Mesendoderm (in vitro differentiated cells): ENCODE measurements around the gene IL17C.

ENCODE experiments used
- DNase-seq: peaks from one replicate; pipeline ENCODE4 v3.0.0; 2013
- H2AK5ac ChIP-seq: 2 replicates; pipeline ENCODE4 v1.6.1; 2013; ENCODE audit warnings: low read length, inconsistent platforms
- H2BK120ac ChIP-seq: 2 replicates; pipeline ENCODE4 v1.6.1; 2013; ENCODE audit warnings: low read depth, mild to moderate bottlenecking, low read length, moderate library complexity, mixed read lengths
- H2BK15ac ChIP-seq: replicated peaks from 2 replicates; pipeline ENCODE4 v1.6.1; 2013; ENCODE audit warnings: low read depth, mild to moderate bottlenecking, moderate library complexity
- H2BK5ac ChIP-seq: 2 replicates; pipeline ENCODE4 v1.6.1; 2013; ENCODE audit warnings: low read length, inconsistent platforms
- H3K18ac ChIP-seq: 2 replicates; pipeline ENCODE4 v1.6.1; 2013; ENCODE audit warnings: mild to moderate bottlenecking, low read length, mixed read lengths
- H3K23ac ChIP-seq: one replicate; pipeline ENCODE4 v1.6.1; 2013; ENCODE audit warnings: low read length
- H3K27ac ChIP-seq: 2 replicates; pipeline ENCODE4 v1.5.1; 2013; ENCODE audit warnings: low read depth, mild to moderate bottlenecking, inconsistent platforms, low read length, moderate library complexity
- H3K27me3 ChIP-seq: 2 replicates; pipeline ENCODE4 v1.6.1; 2013; ENCODE audit warnings: low read length, control low read depth, mild to moderate bottlenecking, inconsistent platforms; ENCODE audit not compliant: insufficient read depth, poor library complexity
- H3K36me3 ChIP-seq: 2 replicates; pipeline ENCODE4 v1.6.1; 2013; ENCODE audit warnings: low read length, inconsistent platforms; ENCODE audit not compliant: control insufficient read depth, insufficient read depth
- H3K4ac ChIP-seq: one replicate; pipeline ENCODE4 v1.6.1; 2013; ENCODE audit warnings: low read depth, mild to moderate bottlenecking, low read length, moderate library complexity
- H3K4me1 ChIP-seq: 2 replicates; pipeline ENCODE4 v1.6.1; 2013; ENCODE audit warnings: low read depth, low read length, inconsistent platforms; ENCODE audit not compliant: control insufficient read depth
- H3K4me2 ChIP-seq: 2 replicates; pipeline ENCODE4 v1.6.1; 2013; ENCODE audit warnings: low read length
- H3K4me3 ChIP-seq: 2 replicates; pipeline ENCODE4 v1.5.1; 2013; ENCODE audit warnings: mild to moderate bottlenecking, low read length
- H3K56ac ChIP-seq: one replicate; pipeline ENCODE4 v1.6.1; 2013; ENCODE audit warnings: low read length
- H3K79me1 ChIP-seq: 2 replicates; pipeline ENCODE4 v1.6.1; 2013; ENCODE audit warnings: low read length, inconsistent platforms
- H3K79me2 ChIP-seq: 2 replicates; pipeline ENCODE4 v1.6.1; 2013; ENCODE audit warnings: mild to moderate bottlenecking, low read length; ENCODE audit not compliant: control insufficient read depth, insufficient read depth
- H3K9ac ChIP-seq: 2 replicates; pipeline ENCODE4 v1.6.1; 2013; ENCODE audit warnings: low read length, inconsistent platforms
- H4K5ac ChIP-seq: one replicate; pipeline ENCODE4 v1.6.1; 2013; ENCODE audit warnings: low read length
- H4K8ac ChIP-seq: one replicate; pipeline ENCODE4 v1.6.1; 2013; ENCODE audit warnings: low read depth, mild to moderate bottlenecking, control low read depth, low read length, moderate library complexity
- WGBS: extraction: QIAGEN DNeasy Blood & Tissue Kit; methylation state at CpG from one replicate; pipeline ENCODE4 v1.1.7; 2013; ENCODE audit warnings: low lambda C conversion rate, missing lambda C conversion rate; ENCODE audit not compliant: insufficient coverage; ENCODE audit errors: extremely low coverage; 5-methylcytosine and 5-hydroxymethylcytosine counted together

The IL17C gene

GRCh38 chr16:88651276-88651988 lies 13.1 kb downstream of the IL17C start:
- H3K4ac ChIP-seq, result no peak overlapping the region
- H3K36me3 ChIP-seq, result peaks cover 2% of the 10 kb centered on the region
- H3K56ac ChIP-seq, result peak overlapping the region; percentile 59
- H3K4me1 ChIP-seq, result peaks cover 3% of the 10 kb centered on the region
- no CpG with 5 or more reads among the region's 24 CpGs for WGBS
- no peak overlapping the region for H2BK15ac ChIP-seq
- peaks cover 1% of the 10 kb centered on the region for H3K79me1 ChIP-seq
- DNase-seq, result peak; percentile 74
- no peak overlapping the region for H2AK5ac ChIP-seq
- H3K4me2 ChIP-seq, result peak overlapping the region; percentile 21
- H3K27me3 ChIP-seq, result no peaks in the 10 kb centered on the region
- H3K9ac ChIP-seq, result peak overlapping the region; percentile 72
- no peak overlapping the region for H3K18ac ChIP-seq
- H3K27ac ChIP-seq, result peak overlapping the region; percentile 27
- no peaks in the 10 kb centered on the region for H3K79me2 ChIP-seq
- no peak overlapping the region for H4K5ac ChIP-seq
- H4K8ac ChIP-seq, result no peak overlapping the region
- no peak overlapping the region for H2BK120ac ChIP-seq
- H2BK5ac ChIP-seq, result no peak overlapping the region
- no peak overlapping the region for H3K23ac ChIP-seq
- no peak overlapping the region for H3K4me3 ChIP-seq

- H2BK120ac ChIP-seq, result no peak overlapping the region
- no peaks in the 10 kb centered on the region for H3K27me3 ChIP-seq
- H2AK5ac ChIP-seq, result no peak overlapping the region
- H3K4me1 ChIP-seq, result peaks cover 3% of the 10 kb centered on the region
- H3K79me1 ChIP-seq, result peaks cover 1% of the 10 kb centered on the region
- H3K4ac ChIP-seq, result no peak overlapping the region
- H3K56ac ChIP-seq, result no peak overlapping the region
- no peak overlapping the region for H3K9ac ChIP-seq
- H4K5ac ChIP-seq, result no peak overlapping the region
- no peaks in the 10 kb centered on the region for H3K79me2 ChIP-seq
- no peak overlapping the region for H3K23ac ChIP-seq
- peaks cover 2% of the 10 kb centered on the region for H3K36me3 ChIP-seq
- no peak overlapping the region for H2BK15ac ChIP-seq
- no peak for DNase-seq
- no peak overlapping the region for H3K4me3 ChIP-seq
- H2BK5ac ChIP-seq, result no peak overlapping the region
- no peak overlapping the region for H3K27ac ChIP-seq
- no peak overlapping the region for H4K8ac ChIP-seq
- H3K4me2 ChIP-seq, result no peak overlapping the region
- WGBS, result no CpG with 5 or more reads among the region's 29 CpGs
- H3K18ac ChIP-seq, result no peak overlapping the region
Measured at GRCh38 chr16:88651989-88652761, 13.8 kb downstream of the IL17C start.

DNA sequence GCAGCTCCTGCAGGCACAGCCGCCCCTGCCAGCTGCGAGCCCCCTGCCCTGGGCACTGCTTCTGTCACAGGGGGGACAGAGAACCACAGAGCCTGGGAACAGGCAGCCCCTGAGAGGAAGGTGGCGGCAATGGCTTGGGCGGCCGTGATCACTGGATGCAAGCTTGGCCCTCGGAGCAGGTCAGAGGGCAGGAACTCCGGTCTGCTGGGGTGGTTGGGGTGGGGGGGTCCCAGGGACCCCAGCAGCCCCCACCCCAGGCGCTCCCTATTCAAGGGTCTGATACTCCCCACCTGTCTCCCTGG lies 14.3 kb downstream of the IL17C start:
- no peak overlapping the region for H3K9ac ChIP-seq
- H3K79me1 ChIP-seq, result peaks cover 1% of the 10 kb centered on the region
- no CpG with 5 or more reads among the region's 8 CpGs for WGBS
- H2BK15ac ChIP-seq, result no peak overlapping the region
- no peak for DNase-seq
- H3K23ac ChIP-seq, result no peak overlapping the region
- no peak overlapping the region for H4K8ac ChIP-seq
- H3K27ac ChIP-seq, result no peak overlapping the region
- no peak overlapping the region for H2AK5ac ChIP-seq
- H3K4me1 ChIP-seq, result peaks cover 3% of the 10 kb centered on the region
- H2BK5ac ChIP-seq, result no peak overlapping the region
- H3K4ac ChIP-seq, result no peak overlapping the region
- H3K56ac ChIP-seq, result no peak overlapping the region
- no peak overlapping the region for H3K18ac ChIP-seq
- no peaks in the 10 kb centered on the region for H3K79me2 ChIP-seq
- no peak overlapping the region for H2BK120ac ChIP-seq
- no peak overlapping the region for H3K4me2 ChIP-seq
- no peak overlapping the region for H4K5ac ChIP-seq
- H3K36me3 ChIP-seq, result peaks cover 2% of the 10 kb centered on the region
- no peaks in the 10 kb centered on the region for H3K27me3 ChIP-seq
- no peak overlapping the region for H3K4me3 ChIP-seq

GRCh38 chr16:88653101-88653500 lies 14.7 kb downstream of the IL17C start:
- H3K23ac ChIP-seq, result no peak overlapping the region
- no peak overlapping the region for H3K4me2 ChIP-seq
- no peak for DNase-seq
- no peak overlapping the region for H3K56ac ChIP-seq
- H3K4me3 ChIP-seq, result no peak overlapping the region
- no peak overlapping the region for H3K9ac ChIP-seq
- H2AK5ac ChIP-seq, result no peak overlapping the region
- no peak overlapping the region for H3K4ac ChIP-seq
- no peak overlapping the region for H2BK15ac ChIP-seq
- H3K27ac ChIP-seq, result no peak overlapping the region
- no CpG with 5 or more reads among the region's 13 CpGs for WGBS
- H3K79me1 ChIP-seq, result peaks cover 2% of the 10 kb centered on the region
- H4K8ac ChIP-seq, result no peak overlapping the region
- no peaks in the 10 kb centered on the region for H3K27me3 ChIP-seq
- peaks cover 3% of the 10 kb centered on the region for H3K4me1 ChIP-seq
- no peak overlapping the region for H2BK5ac ChIP-seq
- H4K5ac ChIP-seq, result no peak overlapping the region
- no peaks in the 10 kb centered on the region for H3K79me2 ChIP-seq
- H3K36me3 ChIP-seq, result peaks cover 4% of the 10 kb centered on the region
- H3K18ac ChIP-seq, result no peak overlapping the region
- H2BK120ac ChIP-seq, result no peak overlapping the region

- Histone ChIP-seq H3K4me2 (no peak overlapping the region), H3K36me3 (peaks cover 4% of the 10 kb centered on the region), H3K4me3 (no peak overlapping the region), H4K8ac (no peak overlapping the region), H3K18ac (no peak overlapping the region), H3K56ac (no peak overlapping the region), H3K9ac (no peak overlapping the region), H4K5ac (no peak overlapping the region), H3K27ac (no peak overlapping the region), H2BK15ac (no peak overlapping the region), H3K79me1 (peaks cover 4% of the 10 kb centered on the region), H2BK120ac (no peak overlapping the region), H2AK5ac (no peak overlapping the region), H2BK5ac (no peak overlapping the region), H3K79me2 (peaks cover 1% of the 10 kb centered on the region), H3K23ac (no peak overlapping the region), H3K4ac (no peak overlapping the region), H3K4me1 (peaks cover 3% of the 10 kb centered on the region), H3K27me3 (no peaks in the 10 kb centered on the region)
- DNase-seq, result no peak
- no CpG with 5 or more reads among the region's 32 CpGs for WGBS
Measured at GRCh38 chr16:88653596-88654362, 15.4 kb downstream of the IL17C start.
